Measurements from ENCODE around the gene LCP1. TPM values are rescaled to one million over a fixed set of nuclear protein-coding genes. Genes with fewer than 3 reads are reported as not detected.
"Not testable (repeated sequence)": the region's sequence is repeated elsewhere in the genome, so short reads cannot be mapped to it uniquely, and the experiment has no call there.

The LCP1 gene, protein sequence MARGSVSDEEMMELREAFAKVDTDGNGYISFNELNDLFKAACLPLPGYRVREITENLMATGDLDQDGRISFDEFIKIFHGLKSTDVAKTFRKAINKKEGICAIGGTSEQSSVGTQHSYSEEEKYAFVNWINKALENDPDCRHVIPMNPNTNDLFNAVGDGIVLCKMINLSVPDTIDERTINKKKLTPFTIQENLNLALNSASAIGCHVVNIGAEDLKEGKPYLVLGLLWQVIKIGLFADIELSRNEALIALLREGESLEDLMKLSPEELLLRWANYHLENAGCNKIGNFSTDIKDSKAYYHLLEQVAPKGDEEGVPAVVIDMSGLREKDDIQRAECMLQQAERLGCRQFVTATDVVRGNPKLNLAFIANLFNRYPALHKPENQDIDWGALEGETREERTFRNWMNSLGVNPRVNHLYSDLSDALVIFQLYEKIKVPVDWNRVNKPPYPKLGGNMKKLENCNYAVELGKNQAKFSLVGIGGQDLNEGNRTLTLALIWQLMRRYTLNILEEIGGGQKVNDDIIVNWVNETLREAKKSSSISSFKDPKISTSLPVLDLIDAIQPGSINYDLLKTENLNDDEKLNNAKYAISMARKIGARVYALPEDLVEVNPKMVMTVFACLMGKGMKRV
- total RNA-seq, result 100 to 1,000 TPM; 391 to 409 TPM
- 1,000 to 10,000 TPM in 1 of 3 donors, 100 to 1,000 TPM in 2; 834 to 1,034 (median 852) TPM for polyA plus RNA-seq
- 698 to 1,897 (median 860) reads per million in 6 experiments for total RNA-seq

DNA sequence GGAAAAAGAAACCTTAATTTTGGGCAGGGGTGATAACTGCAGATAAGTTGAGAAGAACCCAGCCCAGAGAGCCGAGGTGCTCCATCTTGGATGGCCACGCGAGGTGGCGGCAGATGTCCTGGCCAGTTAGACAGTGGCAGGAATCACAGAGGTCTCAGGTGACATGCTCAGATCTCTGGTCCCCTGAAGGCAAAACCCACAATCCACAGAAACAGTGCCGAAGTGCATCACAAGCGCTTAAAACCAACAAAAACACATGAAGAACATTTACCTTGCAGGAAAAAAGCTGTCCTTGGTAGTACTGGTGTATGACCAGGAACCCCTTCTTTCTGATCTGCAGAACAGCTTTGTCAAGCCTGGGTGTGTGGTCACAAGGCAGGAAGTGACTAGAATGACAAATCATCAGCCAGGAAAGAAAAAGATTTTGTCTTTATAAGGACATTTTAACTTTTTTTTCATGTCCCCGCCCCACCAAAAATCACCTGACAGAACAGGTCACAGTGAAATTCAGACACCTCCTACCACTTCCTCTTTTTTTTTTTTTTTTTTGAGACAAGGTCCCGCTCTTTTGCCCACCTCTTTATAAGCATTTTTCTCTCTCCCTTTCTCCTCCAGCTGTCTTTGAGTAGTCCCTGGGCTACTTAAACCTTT, at the start of gene LCP1:
Gene LCP1 (minus strand): TSS at position 338 of the 651 bp plus-strand sequence. CDS start 22,515 bp downstream, outside the sequence.
- peaks cover 0 to 11% (median 5%) of the 10 kb centered on the region in 3 donors for H3K36me3 Mint-ChIP-seq

DNA sequence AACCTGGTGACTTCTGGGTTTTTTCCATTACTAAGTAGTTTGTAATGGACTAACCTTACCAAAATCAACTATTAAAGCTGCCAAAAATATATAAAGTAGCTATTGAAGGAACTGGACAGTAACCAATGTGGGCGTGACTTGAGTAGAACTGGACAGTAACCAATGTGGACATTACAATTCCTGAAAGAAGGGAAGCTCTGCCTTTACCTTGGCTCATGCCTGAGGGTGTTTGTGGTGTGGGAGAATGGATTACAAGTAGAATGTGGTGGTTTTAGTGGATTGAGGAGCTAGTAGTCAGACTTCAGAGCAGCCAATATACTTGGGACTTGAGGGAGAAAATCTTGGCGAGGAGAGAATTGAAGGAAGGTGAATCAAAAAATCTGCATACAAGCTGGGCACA, 47.3 kb upstream of the LCP1 start:
- peak overlapping the region in 2 of 10 donors; percentile 1 to 12 for H3K27ac Mint-ChIP-seq
- H3K9me3 Mint-ChIP-seq, result peaks cover 10 to 42% (median 25%) of the 10 kb centered on the region in 9 donors
- no peak for DNase-seq
- H3K27me3 Mint-ChIP-seq, result no peaks in the 10 kb centered on the region
- peaks cover 0 to 42% (median 19%) of the 10 kb centered on the region in 3 donors for H3K36me3 Mint-ChIP-seq
- H3K4me3 Mint-ChIP-seq, result no peak overlapping the region
- H3K4me1 Mint-ChIP-seq, result no peaks in the 10 kb centered on the region
- POLR2A ChIA-PET, result no interaction called here
- ATAC-seq, result no peak

More for the DNA sequence above, at the start of gene LCP1:
- Mint-ChIP-seq H3K4me1 (peaks cover 35 to 67% (median 57%) of the 10 kb centered on the region in 4 donors), H3K27me3 (no peaks in the 10 kb centered on the region), H3K4me3 (peak within 1 kb of the TSS; percentile 75 to 97 (median 95)), H3K9me3 (no peaks in the 10 kb centered on the region), H3K27ac (peak within 1 kb of the TSS; percentile 86 to 97 (median 95))
- POLR2A ChIA-PET, result interaction anchor here (0.5 to 10.0 kb wide), 11 partner anchors 9 to 114 kb away, joined by 3 to 142 read pairs (median 3); partner anchors contain the start of gene LRRC63
- DNase-seq (peak; percentile 41 to 93 (median 86)), ATAC-seq (peak; percentile 81)

DNA sequence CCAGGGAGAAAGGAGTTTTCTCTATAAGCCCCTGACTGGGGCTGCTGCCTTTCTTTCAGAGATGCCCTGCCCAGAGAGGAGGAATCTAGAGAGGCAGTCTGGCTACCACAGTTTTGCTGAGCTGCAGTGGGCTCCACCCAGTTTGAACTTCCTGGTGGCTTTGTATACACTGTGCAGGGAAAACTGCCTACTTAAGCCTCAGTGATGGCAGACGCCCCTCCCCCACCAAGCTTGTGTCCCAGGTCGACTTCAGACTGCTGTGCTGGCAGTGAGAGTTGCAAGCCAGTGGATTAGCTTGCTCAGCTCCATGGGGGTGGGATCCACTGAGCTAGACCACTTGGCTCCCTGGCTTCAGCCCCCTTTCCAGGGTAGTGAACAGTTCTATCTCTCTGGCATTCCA, 38.3 kb upstream of the LCP1 start:
- not testable (repeated sequence) for H3K27ac Mint-ChIP-seq, ATAC-seq, DNase-seq, H3K4me3 Mint-ChIP-seq, H3K27me3 Mint-ChIP-seq
- Mint-ChIP-seq H3K36me3 (peaks cover 0 to 15% (median 14%) of the 10 kb centered on the region in 3 donors), H3K4me1 (peaks cover 3 to 19% (median 15%) of the 10 kb centered on the region in 4 donors), H3K9me3 (peaks cover 1 to 32% (median 16%) of the 10 kb centered on the region in 9 donors)
- POLR2A ChIA-PET, result interaction anchor here (0.6 to 1.2 kb wide), 2 partner anchors 9 to 47 kb away, joined by 3 read pairs; partner anchors contain the start of gene LRRC63

DNA sequence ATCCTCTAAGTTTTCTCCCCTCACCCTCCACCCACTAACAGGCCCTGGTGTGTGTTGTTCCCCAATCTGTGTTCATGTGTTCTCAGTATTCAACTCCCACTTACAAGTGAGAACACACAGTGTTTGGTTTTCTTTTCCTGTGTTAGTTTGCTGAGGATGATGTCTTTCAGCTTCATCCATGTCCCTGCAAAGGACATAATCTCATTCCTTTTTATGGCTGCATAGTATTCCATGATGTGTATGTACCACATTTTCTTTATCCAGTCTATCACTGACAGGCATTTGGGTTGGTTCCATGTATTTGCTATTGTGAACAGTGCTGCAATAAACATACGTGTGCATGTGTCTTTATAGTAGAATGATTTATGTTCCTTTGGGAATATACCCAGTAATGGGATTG, 32.8 kb upstream of the LCP1 start:
- peaks cover 7 to 25% (median 21%) of the 10 kb centered on the region in 4 donors for H3K4me1 Mint-ChIP-seq
- H3K9me3 Mint-ChIP-seq, DNase-seq, H3K36me3 Mint-ChIP-seq, H3K27me3 Mint-ChIP-seq, POLR2A ChIA-PET, ATAC-seq, H3K4me3 Mint-ChIP-seq: not testable (repeated sequence)
- H3K27ac Mint-ChIP-seq, result peak overlapping the region in 2 of 10 donors; percentile 16 to 54

DNA sequence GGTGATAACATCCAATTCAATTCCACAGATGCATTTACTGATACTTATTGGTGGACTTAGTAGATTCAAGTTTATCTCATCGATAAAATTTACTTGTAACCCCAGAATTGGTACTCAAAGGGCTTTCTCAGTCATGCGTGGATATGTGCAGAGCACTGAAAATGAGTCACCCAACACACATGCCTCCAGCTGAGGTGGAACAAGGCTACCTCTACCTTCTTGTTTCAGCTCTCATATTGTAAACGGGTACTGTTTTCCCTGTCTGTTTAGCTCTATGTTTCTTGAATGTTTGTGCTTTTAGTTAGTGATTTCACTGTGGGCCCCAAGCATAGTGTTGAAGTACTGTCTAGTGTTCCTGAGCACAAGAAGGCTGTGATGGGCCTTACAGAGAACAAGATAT, 31.3 kb upstream of the LCP1 start:
- POLR2A ChIA-PET, result no interaction called here
- Mint-ChIP-seq H3K4me3 (peak overlapping the region in 1 of 10 donors; percentile 30), H3K27ac (peak overlapping the region in 3 of 10 donors; percentile 5 to 13 (median 12)), H3K27me3 (no peaks in the 10 kb centered on the region), H3K4me1 (peaks cover 5 to 22% (median 17%) of the 10 kb centered on the region in 4 donors), H3K9me3 (peaks cover 0 to 6% (median 0%) of the 10 kb centered on the region in 9 donors), H3K36me3 (no peaks in the 10 kb centered on the region)
- no peak for DNase-seq
- ATAC-seq, result no peak

DNA sequence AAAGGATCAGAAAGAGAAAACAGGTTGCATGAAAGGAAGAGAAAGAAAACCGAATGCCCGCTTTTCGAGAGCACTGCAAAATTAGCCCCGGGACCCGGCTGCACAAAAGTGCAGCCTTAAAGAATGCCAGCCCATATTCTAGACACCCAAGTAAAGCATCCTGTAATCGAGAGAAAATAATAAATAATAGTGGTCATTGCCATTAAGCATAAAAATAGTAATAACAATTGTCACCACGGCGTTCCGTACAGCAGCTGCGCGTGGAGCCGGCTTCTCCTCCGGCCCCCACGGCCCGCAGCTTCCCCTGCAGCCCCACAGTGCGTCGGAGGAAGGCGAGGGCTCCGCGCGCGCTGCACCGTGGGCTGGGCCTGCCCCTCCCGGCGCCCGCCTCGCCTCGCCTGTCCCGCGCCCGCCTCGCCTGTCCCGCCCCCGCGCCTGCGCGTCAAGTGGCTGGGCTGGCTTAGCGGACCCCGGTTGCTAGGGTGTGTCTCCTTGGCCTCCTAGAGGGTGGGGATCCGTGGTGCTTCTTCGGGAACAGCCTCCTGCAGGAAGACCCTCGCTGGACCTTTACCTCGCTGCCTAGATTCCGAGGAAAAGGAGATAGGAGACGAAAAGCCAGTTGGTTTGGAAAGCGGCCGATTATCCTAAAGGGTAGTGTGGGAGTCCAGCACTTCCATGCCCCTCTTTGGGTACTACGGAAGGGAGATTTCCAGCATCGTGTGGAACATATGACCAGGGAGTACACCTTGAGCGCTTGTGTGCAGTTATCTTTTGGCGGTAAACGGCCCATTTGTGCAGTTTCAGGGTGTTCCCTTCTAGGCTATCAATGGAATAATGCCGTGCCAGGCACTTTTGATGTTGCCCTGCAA, 29.7 kb upstream of the LCP1 start, which contains the start of gene LRRC63:
Gene LRRC63 (plus strand): TSS at position 446 of the 869 bp plus-strand sequence. CDS start 1,107 bp downstream, outside the sequence.
- Mint-ChIP-seq H3K36me3 (no peaks in the 10 kb centered on the region), H3K4me1 (peaks cover 7 to 27% (median 25%) of the 10 kb centered on the region in 4 donors), H3K4me3 (peak within 1 kb of the TSS; percentile 82 to 99 (median 92)), H3K27ac (peak within 1 kb of the TSS; percentile 91 to 98 (median 95)), H3K27me3 (no peaks in the 10 kb centered on the region), H3K9me3 (no peaks in the 10 kb centered on the region)
- ATAC-seq (peak; percentile 93 to 98), DNase-seq (peak; percentile 71 to 88 (median 82))
- POLR2A ChIA-PET, result interaction anchor here (0.7 to 1.8 kb wide), 11 partner anchors 9 to 159 kb away, joined by 3 to 10 read pairs (median 3); partner anchors contain the start of genes LCP1 and ZC3H13

DNA sequence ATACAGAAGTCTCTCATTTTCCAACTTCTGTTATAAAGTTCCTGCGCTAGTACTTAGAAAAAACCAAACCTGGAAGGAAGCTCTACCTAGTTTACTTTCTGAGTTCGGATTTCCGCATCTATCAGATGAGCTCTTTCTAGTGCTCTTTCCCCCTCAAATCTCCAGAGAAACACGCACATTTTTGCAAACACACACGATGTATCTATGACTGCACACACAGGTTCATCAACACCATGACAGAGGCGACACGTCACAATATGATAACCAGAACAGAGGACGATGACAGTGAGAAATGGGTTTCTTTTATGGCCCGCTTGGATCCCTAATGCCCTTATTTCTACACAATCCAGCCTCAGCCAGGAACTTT, 29.1 kb upstream of the LCP1 start:
- DNase-seq, result peak in 8 of 10 donors; percentile 40 to 84 (median 70)
- H3K36me3 Mint-ChIP-seq, result no peaks in the 10 kb centered on the region
- POLR2A ChIA-PET, result interaction anchor here (0.7 to 1.8 kb wide), 12 partner anchors 9 to 159 kb away, joined by 3 to 10 read pairs (median 4); partner anchors contain the start of genes LCP1 and ZC3H13
- H3K27ac Mint-ChIP-seq, result peak overlapping the region; percentile 86 to 98 (median 94)
- H3K4me3 Mint-ChIP-seq, result peak overlapping the region; percentile 82 to 99 (median 92)
- peaks cover 9 to 33% (median 26%) of the 10 kb centered on the region in 4 donors for H3K4me1 Mint-ChIP-seq
- H3K27me3 Mint-ChIP-seq, result no peaks in the 10 kb centered on the region
- peak; percentile 55 to 79 for ATAC-seq
- no peaks in the 10 kb centered on the region for H3K9me3 Mint-ChIP-seq

DNA sequence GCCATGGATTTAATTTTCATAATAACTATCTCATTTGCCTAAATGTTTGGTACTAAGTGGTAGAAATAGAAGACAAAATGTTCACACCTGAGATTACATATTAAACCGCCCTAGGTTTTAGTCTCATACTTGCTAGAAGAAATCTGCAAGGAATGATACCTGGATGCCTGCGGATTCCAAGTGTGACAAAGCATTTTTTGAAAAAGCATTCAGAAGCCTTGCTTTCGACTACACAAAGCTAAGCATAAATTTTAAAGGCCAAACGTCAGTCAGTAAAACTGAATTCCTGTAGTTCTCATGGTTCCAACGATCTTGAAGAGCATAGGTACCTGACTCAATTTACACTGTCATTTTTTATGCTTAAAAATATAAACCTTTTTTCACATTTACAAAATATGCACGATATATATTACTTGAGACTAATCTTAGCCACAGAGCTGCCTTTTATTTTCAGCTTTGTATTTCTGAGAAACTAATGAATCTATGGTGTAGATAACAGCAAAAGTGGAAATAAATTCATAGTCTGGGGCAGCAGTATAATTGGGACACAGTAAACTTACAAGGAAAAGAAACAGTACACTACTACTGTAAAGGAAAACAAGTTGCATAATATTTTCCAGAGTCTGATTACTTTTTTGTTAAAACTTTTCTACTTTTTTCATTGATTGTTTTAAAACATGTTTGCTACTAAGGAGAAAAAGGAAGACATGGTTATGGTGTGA, 28.5 kb upstream of the LCP1 start:
- H3K4me1 Mint-ChIP-seq, result peaks cover 9 to 38% (median 29%) of the 10 kb centered on the region in 4 donors
- H3K27me3 Mint-ChIP-seq, result no peaks in the 10 kb centered on the region
- no peaks in the 10 kb centered on the region for H3K36me3 Mint-ChIP-seq
- POLR2A ChIA-PET, result interaction anchor here (0.6 to 1.8 kb wide), 11 partner anchors 8 to 884 kb away, joined by 3 to 10 read pairs (median 3); partner anchors contain the start of genes LCP1 and ZC3H13
- no peaks in the 10 kb centered on the region for H3K9me3 Mint-ChIP-seq
- H3K27ac Mint-ChIP-seq, result peak overlapping the region; percentile 86 to 98 (median 94)
- peak overlapping the region; percentile 82 to 99 (median 92) for H3K4me3 Mint-ChIP-seq
- no peak for DNase-seq
- no peak for ATAC-seq

DNA sequence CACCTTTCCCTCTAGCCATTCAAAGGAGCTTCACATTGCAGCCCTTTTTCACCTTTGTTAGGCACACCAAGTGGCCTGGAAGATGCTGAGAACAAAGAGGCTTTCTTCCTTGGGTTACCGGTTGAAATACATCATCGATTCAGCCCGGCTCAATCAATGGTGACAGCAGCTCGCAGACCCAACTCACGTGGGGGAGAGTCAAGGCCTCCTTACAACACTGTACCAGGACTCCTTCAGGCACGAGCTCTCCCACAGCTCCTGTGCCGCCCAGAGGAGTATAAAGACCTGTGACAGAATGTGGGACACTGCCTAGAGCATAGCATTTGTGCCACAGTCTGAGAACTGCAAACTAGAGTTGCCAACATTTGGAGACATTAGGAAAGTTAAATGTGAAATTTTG, 25.9 kb upstream of the LCP1 start:
- POLR2A ChIA-PET, result no interaction called here
- Mint-ChIP-seq H3K27me3 (no peaks in the 10 kb centered on the region), H3K27ac (peak overlapping the region in 8 of 10 donors; percentile 6 to 79 (median 56)), H3K9me3 (no peaks in the 10 kb centered on the region), H3K4me3 (no peak overlapping the region), H3K36me3 (no peaks in the 10 kb centered on the region), H3K4me1 (peaks cover 13 to 59% (median 37%) of the 10 kb centered on the region in 4 donors)
- DNase-seq (no peak), ATAC-seq (no peak)

DNA sequence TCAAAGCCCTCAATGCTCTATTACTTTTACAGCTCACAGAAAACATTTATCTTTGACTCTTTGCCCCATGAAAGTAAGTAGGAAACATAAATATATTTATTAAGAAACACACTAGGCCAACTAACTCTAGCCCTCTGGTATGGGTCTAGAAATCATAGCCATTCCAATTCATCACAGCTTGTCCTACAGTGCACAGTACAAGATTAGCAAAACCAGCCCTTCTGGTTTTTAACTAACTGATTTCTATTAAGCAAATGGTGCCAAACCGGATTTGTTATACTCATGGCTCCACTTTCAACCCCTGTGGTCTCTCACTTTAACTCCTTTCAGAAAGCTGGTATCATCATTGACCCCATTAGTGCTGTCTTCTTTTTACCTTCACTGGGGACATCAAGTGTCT, 24.2 kb upstream of the LCP1 start:
- H3K27ac Mint-ChIP-seq, result peak overlapping the region in 5 of 10 donors; percentile 33 to 79 (median 51)
- POLR2A ChIA-PET, result interaction anchor here (1.6 kb wide), 1 partner anchor 34 kb away, joined by 4 read pairs; no protein-coding TSS in a partner anchor
- no peaks in the 10 kb centered on the region for H3K36me3 Mint-ChIP-seq
- H3K27me3 Mint-ChIP-seq, result no peaks in the 10 kb centered on the region
- no peaks in the 10 kb centered on the region for H3K9me3 Mint-ChIP-seq
- ATAC-seq, result no peak
- H3K4me3 Mint-ChIP-seq, result no peak overlapping the region
- peaks cover 17 to 62% (median 43%) of the 10 kb centered on the region in 4 donors for H3K4me1 Mint-ChIP-seq
- no peak for DNase-seq

Measured in naive thymus-derived CD8-positive, alpha-beta T cell (primary cell).